ENCODE data around the gene HOTAIR. TPM values are rescaled to one million over a fixed set of nuclear protein-coding genes. Genes with fewer than 3 reads are reported as not detected.

The HOTAIR gene
- total RNA-seq, 2 donors from 2014 or later: not detected

DNA sequence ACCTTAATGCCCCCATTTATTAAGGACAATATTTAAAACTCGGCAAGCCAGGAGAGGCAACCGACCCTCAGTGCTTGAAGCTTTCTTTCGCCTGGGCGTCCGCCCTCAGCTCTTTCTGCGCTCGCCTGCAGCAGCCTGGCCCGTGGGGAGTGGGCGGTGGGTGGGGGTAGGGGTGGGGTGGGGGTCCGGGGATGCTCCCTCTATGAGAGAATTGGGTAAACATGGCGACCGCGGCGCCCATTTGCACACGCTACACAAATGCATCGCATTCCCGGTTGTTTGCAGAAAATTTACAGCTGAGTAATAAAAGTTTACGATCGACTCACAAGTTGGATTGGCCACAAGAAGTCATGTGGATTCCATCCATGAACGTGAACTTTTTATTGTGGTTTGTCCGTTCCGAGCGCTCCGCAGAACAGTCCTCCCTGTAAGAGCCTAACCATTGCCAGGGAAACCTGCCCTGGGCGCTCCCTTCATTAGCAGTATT is 41.8 kb upstream of the HOTAIR start:
- Mint-ChIP-seq H3K27ac (no peak overlapping the region), H3K27me3 (ENCODE audit: low read depth) (peaks cover 75% of the 10 kb centered on the region), H3K36me3 (ENCODE audit: insufficient read depth in 2 of 2) (no peaks in the 10 kb centered on the region), H3K4me1 (ENCODE audit: low read depth) (peaks cover 41% of the 10 kb centered on the region), H3K9me3 (no peaks in the 10 kb centered on the region), H3K4me3 (peak overlapping the region; percentile 56 to 64)
- no peak for ATAC-seq (replicated peaks in 1 of 2)
- DNase-seq: no peak

DNA sequence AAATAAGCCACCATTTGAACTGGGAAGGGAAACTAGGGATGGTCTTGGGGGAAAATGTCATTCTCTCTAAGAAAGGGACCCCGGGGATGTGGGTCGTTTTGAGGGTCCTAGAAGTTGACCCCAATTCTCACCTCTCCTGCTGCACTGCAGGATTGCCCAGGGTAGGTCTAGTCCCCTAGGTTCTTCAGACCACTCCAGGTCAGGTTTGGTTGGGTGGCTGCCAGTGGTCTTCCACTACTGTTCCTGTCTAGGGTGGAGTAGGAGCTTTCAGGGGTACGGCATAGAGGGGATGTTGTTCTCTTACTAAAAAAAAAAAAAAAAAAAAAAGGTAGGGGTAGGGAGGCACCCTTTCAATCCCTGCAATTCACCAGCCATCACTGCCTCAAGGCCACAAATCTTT is 41.3 kb upstream of the HOTAIR start:
- no peak overlapping the region for H3K27ac Mint-ChIP-seq
- no peaks in the 10 kb centered on the region for H3K36me3 Mint-ChIP-seq (ENCODE audit: insufficient read depth in 2 of 2)
- no peak overlapping the region for H3K4me3 Mint-ChIP-seq
- no peaks in the 10 kb centered on the region for H3K9me3 Mint-ChIP-seq
- ATAC-seq (replicated peaks in 1 of 2): no peak
- H3K27me3 Mint-ChIP-seq (ENCODE audit: low read depth): peaks cover 75% of the 10 kb centered on the region
- H3K4me1 Mint-ChIP-seq (ENCODE audit: low read depth): peaks cover 43% of the 10 kb centered on the region
- no peak for DNase-seq

DNA sequence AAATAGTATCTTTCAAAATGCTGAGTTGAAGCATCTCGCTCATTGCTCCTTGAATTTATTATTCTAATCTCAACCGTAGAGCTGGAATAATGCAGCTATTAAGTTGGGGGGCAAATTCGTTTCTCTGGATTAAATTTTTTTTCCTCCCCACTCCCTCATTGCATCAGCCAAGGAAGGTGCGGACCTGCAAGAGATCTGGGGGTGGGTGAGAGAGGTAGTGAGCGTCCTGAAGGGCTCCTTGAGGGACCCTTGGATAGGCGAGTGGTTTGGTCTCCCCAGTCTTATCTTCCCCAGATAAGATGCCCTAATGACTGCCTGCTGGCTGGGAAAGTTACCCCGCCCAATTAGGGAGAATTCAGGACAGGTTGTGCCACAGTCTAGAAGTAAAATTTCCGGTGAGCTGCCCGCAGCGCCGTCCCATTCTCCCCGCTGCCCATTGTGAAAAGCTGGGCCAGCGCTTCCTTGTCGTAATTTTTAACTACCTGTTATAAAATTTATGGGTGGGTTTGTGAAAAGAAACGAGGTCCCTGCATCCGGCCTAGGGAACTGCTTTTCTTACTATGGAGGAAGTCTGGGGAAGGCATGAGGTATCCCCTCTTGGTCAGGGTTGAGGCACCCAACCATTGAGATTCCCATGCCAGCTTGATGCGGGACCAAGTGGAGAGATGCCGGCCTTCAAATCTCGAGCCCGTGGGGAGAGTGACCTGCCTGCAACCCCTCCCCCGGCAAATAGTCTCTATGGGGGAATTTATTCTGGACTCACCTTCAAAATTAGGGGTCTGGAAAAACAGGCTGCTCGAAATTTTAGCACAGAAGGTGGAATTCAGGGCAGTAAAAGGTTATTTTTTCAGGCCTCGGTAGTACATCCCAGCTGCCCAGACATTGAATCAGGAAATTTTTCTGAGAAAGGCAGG is 40.5 kb upstream of the HOTAIR start:
- H3K4me1 Mint-ChIP-seq (ENCODE audit: low read depth): peaks cover 43% of the 10 kb centered on the region
- DNase-seq (no peak), ATAC-seq (replicated peaks in 1 of 2) (no peak)
- peak overlapping the region; percentile 64 to 76 for H3K4me3 Mint-ChIP-seq
- no peaks in the 10 kb centered on the region for H3K36me3 Mint-ChIP-seq (ENCODE audit: insufficient read depth in 2 of 2)
- H3K27me3 Mint-ChIP-seq (ENCODE audit: low read depth): peaks cover 77% of the 10 kb centered on the region
- H3K27ac Mint-ChIP-seq: peak overlapping the region; percentile 82
- H3K9me3 Mint-ChIP-seq: no peaks in the 10 kb centered on the region

DNA sequence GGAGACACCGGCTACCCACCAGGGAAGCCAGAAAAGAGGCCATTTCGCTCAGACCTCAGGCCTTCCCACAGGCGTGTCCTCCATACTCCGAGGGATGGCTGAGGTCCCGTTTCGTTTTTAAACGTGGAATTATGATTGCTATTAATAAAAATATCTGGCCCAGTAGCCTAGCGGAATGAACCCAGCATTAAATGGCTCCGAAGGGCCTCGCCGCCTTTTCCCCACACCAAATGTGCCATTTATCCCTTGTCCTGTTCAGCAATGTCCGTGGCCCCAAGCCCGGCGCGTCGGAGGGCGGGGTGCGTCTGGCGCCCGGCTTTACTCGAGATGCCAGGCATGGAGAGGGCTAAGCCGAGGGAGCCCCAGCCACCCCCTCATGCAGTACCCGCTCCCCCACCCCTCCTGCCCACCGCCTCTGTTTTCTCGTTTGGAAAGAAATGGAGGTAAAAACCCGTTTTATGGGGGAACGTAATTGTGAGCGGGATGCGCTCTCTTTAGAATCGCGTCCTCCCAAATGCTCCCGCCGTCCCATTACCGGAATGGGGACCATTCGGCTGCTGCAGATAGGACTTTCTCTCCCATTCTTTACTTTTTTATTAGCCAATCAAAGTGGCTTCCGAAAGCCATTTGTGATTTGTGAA is 39.7 kb upstream of the HOTAIR start:
- DNase-seq (no peak), ATAC-seq (replicated peaks in 1 of 2) (no peak)
- Mint-ChIP-seq H3K27ac (peak overlapping the region; percentile 82), H3K36me3 (ENCODE audit: insufficient read depth in 2 of 2) (no peaks in the 10 kb centered on the region), H3K9me3 (no peaks in the 10 kb centered on the region), H3K4me3 (peak overlapping the region; percentile 64 to 76), H3K4me1 (ENCODE audit: low read depth) (peaks cover 44% of the 10 kb centered on the region), H3K27me3 (ENCODE audit: low read depth) (peaks cover 77% of the 10 kb centered on the region)

DNA sequence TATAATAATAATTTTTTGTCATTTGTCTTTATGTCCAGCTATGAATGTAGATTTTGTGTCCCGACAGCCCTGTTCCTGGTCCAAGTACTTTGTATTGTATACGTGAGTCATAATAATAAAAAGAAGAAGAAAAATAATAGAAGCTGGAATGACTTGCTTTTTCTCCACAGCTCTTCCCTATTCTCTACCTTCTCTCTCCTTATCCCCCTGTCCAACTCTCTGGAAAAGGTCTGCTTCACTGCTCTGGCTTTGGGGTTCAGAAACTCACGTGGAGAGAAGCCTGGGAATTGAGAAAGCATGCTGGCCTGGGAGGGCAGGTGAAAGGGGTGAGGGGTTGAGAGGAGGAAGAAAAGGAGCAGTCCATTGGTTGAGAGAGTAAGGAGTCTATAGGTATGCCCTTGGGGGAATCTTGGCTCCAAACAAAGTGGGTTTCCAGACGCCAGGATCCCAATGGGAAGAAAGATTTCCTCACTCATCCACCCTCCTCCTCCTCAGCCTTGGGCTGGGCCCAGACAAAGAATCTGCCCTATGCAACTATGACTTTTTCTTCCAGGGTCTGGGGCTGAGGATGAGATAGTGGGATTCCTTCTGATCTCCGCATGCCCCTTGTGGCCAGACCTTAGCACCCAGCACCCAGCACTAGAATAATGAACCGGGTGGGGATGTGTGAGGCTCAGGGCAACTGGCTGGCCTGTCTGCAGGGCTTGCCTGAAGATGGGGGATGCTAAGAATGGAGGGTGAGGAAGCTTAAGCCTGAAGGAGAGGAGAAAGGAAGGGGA is 38.1 kb upstream of the HOTAIR start:
- ATAC-seq (replicated peaks in 1 of 2) (no peak), DNase-seq (no peak)
- Mint-ChIP-seq H3K4me1 (ENCODE audit: low read depth) (peaks cover 39% of the 10 kb centered on the region), H3K27me3 (ENCODE audit: low read depth) (peaks cover 87% of the 10 kb centered on the region), H3K36me3 (ENCODE audit: insufficient read depth in 2 of 2) (no peaks in the 10 kb centered on the region), H3K27ac (no peak overlapping the region), H3K9me3 (no peaks in the 10 kb centered on the region), H3K4me3 (no peak overlapping the region)

DNA sequence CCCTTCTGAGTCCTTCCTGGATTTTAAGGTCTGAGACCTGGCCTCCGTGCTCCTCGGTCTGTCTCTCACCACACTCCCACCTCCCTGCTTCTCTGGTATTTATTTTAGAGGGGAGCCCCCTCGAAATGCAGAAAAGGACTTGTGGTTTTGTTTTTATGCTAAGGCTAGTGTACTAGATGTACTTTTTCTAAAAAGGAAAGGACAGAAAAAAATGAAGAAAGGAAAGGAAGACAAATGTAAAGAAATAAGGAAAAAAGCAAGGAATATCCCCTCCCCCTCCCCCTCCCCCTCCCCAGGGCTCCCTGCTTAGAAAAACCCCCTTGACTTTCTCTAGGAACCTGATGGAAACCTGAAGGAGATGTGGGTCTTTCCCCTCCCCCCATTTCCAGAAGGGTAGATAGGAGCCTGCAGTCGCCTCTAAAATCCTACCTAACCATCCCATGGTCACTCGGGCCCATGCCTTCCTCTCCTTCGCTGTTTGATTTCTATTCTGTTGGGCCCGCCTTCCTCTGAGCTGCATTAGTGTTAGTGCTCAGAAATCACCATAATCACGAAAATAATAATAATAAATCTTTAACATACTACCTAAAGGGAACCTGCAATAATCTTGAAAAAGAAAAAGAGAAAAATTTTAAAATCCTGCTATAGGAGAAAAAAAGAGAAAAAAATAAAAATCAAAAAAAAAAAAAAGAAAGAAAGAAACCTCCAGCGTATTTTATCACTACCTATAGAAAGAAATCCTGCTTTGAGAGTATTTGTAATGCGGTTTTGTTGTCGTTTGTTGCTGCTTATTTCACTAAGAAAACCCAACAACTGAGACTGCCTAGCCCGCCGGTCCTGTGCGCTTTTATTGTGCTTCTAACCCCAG is 37.1 kb upstream of the HOTAIR start:
- peaks cover 89% of the 10 kb centered on the region for H3K27me3 Mint-ChIP-seq (ENCODE audit: low read depth)
- peak overlapping the region; percentile 17 to 65 for H3K4me3 Mint-ChIP-seq
- peaks cover 31% of the 10 kb centered on the region for H3K4me1 Mint-ChIP-seq (ENCODE audit: low read depth)
- DNase-seq (no peak), ATAC-seq (replicated peaks in 1 of 2) (no peak)
- no peak overlapping the region for H3K27ac Mint-ChIP-seq
- H3K9me3 Mint-ChIP-seq: no peaks in the 10 kb centered on the region
- H3K36me3 Mint-ChIP-seq (ENCODE audit: insufficient read depth in 2 of 2): no peaks in the 10 kb centered on the region

DNA sequence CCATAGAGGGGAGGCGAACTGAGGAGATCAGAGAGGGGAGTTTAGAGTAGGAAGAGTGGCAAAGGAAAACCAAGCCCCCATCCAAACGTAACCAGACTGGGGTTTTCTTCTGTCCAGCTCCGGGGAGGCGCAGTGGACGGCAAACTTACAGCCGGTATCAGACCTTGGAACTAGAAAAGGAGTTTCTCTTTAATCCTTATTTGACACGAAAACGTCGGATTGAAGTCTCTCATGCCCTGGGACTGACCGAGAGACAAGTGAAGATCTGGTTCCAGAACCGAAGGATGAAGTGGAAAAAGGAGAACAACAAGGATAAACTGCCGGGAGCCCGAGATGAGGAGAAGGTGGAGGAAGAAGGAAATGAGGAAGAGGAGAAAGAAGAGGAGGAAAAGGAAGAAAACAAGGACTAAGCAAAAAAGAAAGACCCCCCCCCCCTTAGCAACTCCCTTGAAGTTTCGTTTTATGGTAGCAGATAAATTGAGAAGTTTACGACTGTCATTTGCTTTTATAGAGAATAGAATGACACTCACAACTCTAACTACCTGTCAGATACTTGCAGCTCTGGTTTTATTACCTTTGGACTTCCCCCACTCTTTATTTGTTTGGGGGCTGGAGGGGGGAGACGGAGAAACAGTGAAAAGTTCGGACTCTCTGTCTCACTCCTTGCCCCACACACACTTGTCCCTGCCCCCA is 36.4 kb upstream of the HOTAIR start:
- Mint-ChIP-seq H3K4me1 (ENCODE audit: low read depth) (peaks cover 35% of the 10 kb centered on the region), H3K36me3 (ENCODE audit: insufficient read depth in 2 of 2) (no peaks in the 10 kb centered on the region), H3K9me3 (no peaks in the 10 kb centered on the region), H3K27me3 (ENCODE audit: low read depth) (peaks cover 93% of the 10 kb centered on the region), H3K4me3 (peak overlapping the region; percentile 17 to 65), H3K27ac (no peak overlapping the region)
- DNase-seq: no peak
- no peak for ATAC-seq (replicated peaks in 1 of 2)

DNA sequence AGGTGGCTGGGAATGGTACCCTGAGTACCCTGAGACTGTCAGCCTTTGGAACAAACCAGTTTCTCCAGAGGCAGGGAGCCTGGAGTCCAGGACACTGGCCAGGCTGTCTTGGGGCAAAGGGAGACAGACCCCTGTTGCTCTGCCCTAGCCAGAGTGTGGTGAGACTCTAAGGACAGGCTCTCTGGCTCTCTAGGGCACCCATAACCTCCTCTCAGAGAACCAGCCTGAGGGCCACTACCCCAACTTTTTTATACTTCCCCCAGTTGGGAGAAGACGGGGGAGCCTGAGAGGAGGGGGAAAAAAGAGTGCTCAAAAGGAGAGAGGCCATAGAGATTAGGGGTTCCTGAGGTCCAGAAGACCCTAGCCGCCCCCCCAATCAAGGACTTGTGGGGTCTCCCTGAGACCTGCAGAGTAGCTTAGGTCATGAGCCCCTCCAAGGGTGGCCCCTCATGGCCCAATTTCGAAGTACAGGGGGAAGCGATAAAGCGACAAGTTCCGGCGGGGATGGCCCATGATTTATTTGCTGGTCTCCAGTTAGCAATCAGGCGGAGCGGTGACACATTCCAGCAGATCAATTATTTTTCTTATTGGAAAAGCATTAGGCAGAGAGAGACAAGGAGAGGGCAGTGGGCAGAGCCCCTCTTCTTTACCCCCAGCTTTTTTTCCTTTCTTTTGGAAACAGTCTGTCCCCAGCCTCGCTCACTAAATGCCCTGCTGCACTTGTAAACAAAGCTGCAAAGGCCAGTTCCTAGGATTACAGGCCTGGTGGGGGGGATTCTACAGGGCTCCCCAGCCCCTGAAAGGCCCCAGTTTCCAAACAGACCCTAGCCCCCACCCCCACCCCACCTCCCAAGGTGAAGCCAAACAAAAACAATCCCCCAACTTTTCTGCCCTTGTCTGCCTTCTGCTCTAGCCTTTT is 35.6 kb upstream of the HOTAIR start:
- Mint-ChIP-seq H3K27me3 (ENCODE audit: low read depth) (peaks cover 93% of the 10 kb centered on the region), H3K4me1 (ENCODE audit: low read depth) (peaks cover 40% of the 10 kb centered on the region), H3K9me3 (no peaks in the 10 kb centered on the region), H3K27ac (no peak overlapping the region), H3K36me3 (ENCODE audit: insufficient read depth in 2 of 2) (no peaks in the 10 kb centered on the region), H3K4me3 (peak overlapping the region; percentile 35 to 74)
- no peak for DNase-seq
- no peak for ATAC-seq (replicated peaks in 1 of 2)

DNA sequence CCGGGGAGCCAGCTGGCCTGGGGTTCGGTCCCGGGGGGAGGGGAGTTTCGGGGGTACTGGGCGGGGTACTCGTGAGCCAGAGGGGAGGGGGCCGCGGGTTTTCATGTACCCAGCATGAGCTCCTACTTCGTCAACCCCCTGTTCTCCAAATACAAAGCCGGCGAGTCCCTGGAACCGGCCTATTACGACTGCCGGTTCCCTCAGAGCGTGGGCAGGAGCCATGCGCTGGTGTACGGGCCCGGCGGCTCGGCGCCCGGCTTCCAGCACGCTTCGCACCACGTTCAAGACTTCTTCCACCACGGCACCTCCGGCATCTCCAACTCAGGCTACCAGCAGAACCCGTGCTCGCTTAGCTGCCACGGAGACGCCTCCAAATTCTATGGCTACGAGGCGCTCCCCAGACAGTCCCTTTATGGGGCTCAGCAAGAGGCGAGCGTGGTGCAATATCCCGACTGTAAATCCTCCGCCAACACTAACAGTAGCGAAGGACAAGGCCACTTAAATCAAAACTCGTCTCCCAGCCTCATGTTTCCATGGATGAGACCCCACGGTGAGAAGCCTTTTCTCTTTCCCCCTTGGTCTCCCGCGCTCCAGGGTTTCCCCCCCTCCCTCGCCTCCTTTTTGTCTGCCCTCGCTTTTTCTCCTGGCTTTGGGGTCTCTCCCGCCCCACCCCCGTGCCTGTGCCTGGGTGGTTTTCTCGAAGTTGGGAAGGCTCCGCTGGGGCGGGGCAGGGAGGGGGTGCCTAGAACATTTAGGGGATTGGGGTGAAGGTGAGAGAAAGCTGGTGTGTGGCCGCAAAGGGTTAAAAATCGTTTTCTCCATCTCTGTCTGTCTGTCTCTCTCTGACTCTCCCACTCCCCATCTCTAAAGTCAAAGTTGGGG is 34.7 kb upstream of the HOTAIR start:
- Mint-ChIP-seq H3K9me3 (no peaks in the 10 kb centered on the region), H3K27ac (no peak overlapping the region), H3K36me3 (ENCODE audit: insufficient read depth in 2 of 2) (no peaks in the 10 kb centered on the region), H3K4me1 (ENCODE audit: low read depth) (peaks cover 33% of the 10 kb centered on the region), H3K27me3 (ENCODE audit: low read depth) (peaks cover 93% of the 10 kb centered on the region), H3K4me3 (peak overlapping the region; percentile 72 to 74)
- peak; percentile 45 to 46 for ATAC-seq (replicated peaks in 1 of 2)
- peak in 1 of 2 donors; percentile 38 for DNase-seq

DNA sequence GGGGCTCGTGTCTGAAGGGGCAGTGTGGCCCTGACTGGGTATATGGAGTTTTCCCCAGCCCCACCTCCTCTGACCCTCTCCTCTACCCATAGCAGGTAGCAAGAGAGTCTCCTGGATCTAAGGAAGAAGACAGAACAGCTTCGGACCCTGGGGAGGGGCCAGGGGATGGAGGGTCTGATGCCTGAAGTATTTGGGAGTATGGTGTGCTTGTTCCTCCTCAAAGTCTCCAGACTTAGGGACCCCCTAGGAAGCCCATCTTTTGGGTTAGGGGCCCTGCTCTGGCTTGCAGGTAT is 33.5 kb upstream of the HOTAIR start:
- Mint-ChIP-seq H3K4me1 (ENCODE audit: low read depth) (peaks cover 28% of the 10 kb centered on the region), H3K27ac (no peak overlapping the region), H3K36me3 (ENCODE audit: insufficient read depth in 2 of 2) (no peaks in the 10 kb centered on the region), H3K4me3 (peak overlapping the region in 1 of 2 donors; percentile 54), H3K27me3 (ENCODE audit: low read depth) (peaks cover 93% of the 10 kb centered on the region), H3K9me3 (no peaks in the 10 kb centered on the region)
- no peak for DNase-seq
- ATAC-seq (replicated peaks in 1 of 2): no peak

Measured in activated T-cell treated with anti-CD3 and anti-CD28 coated beads, Interleukin-2, amount 50 U/mL, for 72 hours (primary cell).